HepG2 (cell line): Measurements from ENCODE around the gene AHR.

ENCODE experiments used
- EZH2 ChIP-seq: conservative IDR thresholded peaks from 2 replicates; pipeline ENCODE4 v1.6.1; 2012; ENCODE audit warnings: mild to moderate bottlenecking, low read depth, low read length, moderate library complexity
- POLR2A ChIP-seq, 2 experiments: IDR thresholded peaks; 2 replicates each; pipeline ENCODE4 v1.6.1; 2011; ENCODE audit warnings: low read depth in 2 of 2, low read length in 2 of 2, mild to moderate bottlenecking in 1 of 2, moderate library complexity in 1 of 2; ENCODE audit not compliant: insufficient read depth in 1 of 2
- RARG ChIP-seq: sonication (generic); formaldehyde crosslinking; IDR thresholded peaks from 2 replicates; pipeline ENCODE4 v1.4.0; 2020; ENCODE audit warnings: low read depth, mild to moderate bottlenecking, missing genetic modification reagents
- TCF7L2 ChIP-seq: IDR thresholded peaks from 2 replicates; pipeline ENCODE4 v1.6.1; 2011; ENCODE audit warnings: mild to moderate bottlenecking, low read depth, low read length, moderate library complexity
- ZNF432 ChIP-seq: sonication (generic); formaldehyde crosslinking; IDR thresholded peaks from 2 replicates; pipeline ENCODE4 v1.5.0; 2020; ENCODE audit warnings: missing genetic modification reagents, mild to moderate bottlenecking, borderline replicate concordance
- ZNF563 ChIP-seq: sonication (generic); formaldehyde crosslinking; IDR thresholded peaks from 2 replicates; pipeline ENCODE4 v1.8.0; 2022; ENCODE audit warnings: mild to moderate bottlenecking, moderate library complexity, missing genetic modification reagents
- ZNF660 ChIP-seq: sonication (generic); formaldehyde crosslinking; IDR thresholded peaks from 2 replicates; pipeline ENCODE4 v1.5.1; 2020; ENCODE audit warnings: mild to moderate bottlenecking, low read depth, missing genetic modification reagents, borderline replicate concordance
- TF ChIP-seq, protein P1 (sequence below): sonication (generic); formaldehyde crosslinking; conservative IDR thresholded peaks from 2 replicates; pipeline ENCODE4 v1.5.0; 2020; ENCODE audit warnings: missing genetic modification reagents

DNA sequence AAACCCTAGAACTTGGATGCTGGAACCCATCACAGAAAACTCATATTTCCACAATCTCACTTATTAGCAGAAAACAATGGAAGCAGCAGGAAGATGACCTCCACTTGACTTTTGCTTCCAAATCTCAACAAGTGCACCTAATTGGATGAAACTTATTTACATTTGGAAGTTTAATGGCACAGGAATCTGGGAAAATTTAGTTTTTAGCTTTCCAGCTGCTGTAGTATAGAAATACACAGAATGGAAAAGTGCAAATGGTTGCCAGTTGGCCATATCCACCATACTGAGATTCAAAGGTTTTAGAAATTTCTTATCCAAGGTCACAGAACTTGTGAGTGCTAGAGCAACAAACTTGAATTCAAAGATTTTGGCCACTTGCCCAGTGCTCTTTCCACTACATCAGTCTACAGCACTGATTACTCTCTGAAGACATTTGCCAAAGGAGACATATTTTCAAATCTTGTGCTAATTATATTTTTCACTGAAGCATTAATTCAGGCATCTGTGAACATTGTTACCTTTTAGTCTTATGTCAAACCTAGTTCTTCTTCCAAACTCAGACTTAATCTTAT is 9.3 kb upstream of the AHR start:
- TF ChIP-seq POLR2A (IDR thresholded peaks at IDR 0.05; ENCODE audit: insufficient read depth in 1 of 2, low read depth in 2 of 2, low read length in 2 of 2) (no peak), EZH2 (no peak), ZNF660 (CRISPR knock-in tag) (no peak), ZNF432 (CRISPR knock-in tag) (no peak), RARG (no peak), TCF7L2 (no peak), ZNF563 (CRISPR knock-in tag) (no peak)
- TF ChIP-seq, protein P1, sequence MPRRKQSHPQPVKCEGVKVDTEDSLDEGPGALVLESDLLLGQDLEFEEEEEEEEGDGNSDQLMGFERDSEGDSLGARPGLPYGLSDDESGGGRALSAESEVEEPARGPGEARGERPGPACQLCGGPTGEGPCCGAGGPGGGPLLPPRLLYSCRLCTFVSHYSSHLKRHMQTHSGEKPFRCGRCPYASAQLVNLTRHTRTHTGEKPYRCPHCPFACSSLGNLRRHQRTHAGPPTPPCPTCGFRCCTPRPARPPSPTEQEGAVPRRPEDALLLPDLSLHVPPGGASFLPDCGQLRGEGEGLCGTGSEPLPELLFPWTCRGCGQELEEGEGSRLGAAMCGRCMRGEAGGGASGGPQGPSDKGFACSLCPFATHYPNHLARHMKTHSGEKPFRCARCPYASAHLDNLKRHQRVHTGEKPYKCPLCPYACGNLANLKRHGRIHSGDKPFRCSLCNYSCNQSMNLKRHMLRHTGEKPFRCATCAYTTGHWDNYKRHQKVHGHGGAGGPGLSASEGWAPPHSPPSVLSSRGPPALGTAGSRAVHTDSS (CRISPR knock-in tag) = no peak
